ENCODE results near the gene JUNB.
A peak's percentile ranks its signal among the peaks of the same experiment; 100 is the strongest.
"Not testable (repeated sequence)": the region's sequence is repeated elsewhere in the genome, so short reads cannot be mapped to it uniquely, and the experiment has no call there.

Gene JUNB

DNA sequence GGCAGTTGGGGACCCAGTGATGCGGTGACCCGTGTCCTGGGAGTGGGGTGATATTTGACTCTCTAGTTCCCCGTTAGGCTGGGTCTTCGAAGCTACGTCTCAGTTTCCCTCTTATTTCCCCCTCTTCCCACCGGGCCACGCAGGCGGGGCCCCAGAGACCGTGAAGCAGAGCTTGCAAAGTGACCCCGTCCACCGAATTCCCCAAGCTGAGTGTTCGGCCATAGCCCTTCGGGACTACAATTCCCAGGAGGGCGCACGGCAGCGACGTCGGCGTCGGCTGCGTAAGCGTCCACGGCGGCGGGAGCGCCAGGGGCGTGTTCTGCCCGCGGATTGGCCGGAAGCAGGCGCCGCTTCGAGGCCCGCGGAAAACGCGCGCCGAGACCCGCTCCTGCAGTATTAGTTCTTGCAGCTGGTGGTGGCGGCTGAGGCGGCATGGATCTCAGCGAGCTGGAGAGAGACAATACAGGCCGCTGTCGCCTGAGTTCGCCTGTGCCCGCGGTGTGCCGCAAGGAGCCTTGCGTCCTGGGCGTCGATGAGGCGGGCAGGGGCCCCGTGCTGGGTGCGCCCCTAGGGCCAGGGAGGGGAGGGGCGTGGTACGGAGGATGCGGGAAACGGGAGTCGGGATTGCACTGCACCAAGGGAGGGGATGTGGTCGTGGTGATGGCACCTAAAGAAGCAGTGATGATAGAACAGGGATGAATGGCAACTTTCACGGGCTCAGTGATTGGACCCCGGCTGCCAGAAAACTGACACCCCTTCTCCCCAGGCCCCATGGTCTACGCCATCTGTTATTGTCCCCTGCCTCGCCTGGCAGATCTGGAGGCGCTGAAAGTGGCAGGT is 15.2 kb downstream of the JUNB start, which contains the start of gene RNASEH2A:
RNASEH2A (plus strand) TSS at position 343 of the 840 bp plus-strand sequence; CDS start at position 433, 90 bp downstream.
- H3K4me1 ChIP-seq = peaks cover 10% of the 10 kb centered on the region
- H3K79me2 ChIP-seq = peaks cover 1% of the 10 kb centered on the region
- H3K27ac ChIP-seq = peak within 1 kb of the TSS; percentile 32
- peak within 1 kb of the TSS; percentile 93 for H3K4me2 ChIP-seq (ENCODE audit: low read length)
- peak within 1 kb of the TSS; percentile 72 for H3K4me3 ChIP-seq (ENCODE audit: low read depth, low read length)
- H2AFZ ChIP-seq = peak within 1 kb of the TSS; percentile 95
- TF ChIP-seq, protein P1, sequence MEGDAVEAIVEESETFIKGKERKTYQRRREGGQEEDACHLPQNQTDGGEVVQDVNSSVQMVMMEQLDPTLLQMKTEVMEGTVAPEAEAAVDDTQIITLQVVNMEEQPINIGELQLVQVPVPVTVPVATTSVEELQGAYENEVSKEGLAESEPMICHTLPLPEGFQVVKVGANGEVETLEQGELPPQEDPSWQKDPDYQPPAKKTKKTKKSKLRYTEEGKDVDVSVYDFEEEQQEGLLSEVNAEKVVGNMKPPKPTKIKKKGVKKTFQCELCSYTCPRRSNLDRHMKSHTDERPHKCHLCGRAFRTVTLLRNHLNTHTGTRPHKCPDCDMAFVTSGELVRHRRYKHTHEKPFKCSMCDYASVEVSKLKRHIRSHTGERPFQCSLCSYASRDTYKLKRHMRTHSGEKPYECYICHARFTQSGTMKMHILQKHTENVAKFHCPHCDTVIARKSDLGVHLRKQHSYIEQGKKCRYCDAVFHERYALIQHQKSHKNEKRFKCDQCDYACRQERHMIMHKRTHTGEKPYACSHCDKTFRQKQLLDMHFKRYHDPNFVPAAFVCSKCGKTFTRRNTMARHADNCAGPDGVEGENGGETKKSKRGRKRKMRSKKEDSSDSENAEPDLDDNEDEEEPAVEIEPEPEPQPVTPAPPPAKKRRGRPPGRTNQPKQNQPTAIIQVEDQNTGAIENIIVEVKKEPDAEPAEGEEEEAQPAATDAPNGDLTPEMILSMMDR (IDR thresholded peaks at IDR 0.05) = no peak
- peak within 1 kb of the TSS; percentile 24 for H3K9ac ChIP-seq
- no peaks in the 10 kb centered on the region for H3K36me3 ChIP-seq (ENCODE audit: control insufficient read depth, insufficient read depth, low read length)
- no peaks in the 10 kb centered on the region for H3K9me3 ChIP-seq (ENCODE audit: control insufficient read depth, low read length)
- H3K27me3 ChIP-seq (ENCODE audit: control insufficient read depth, insufficient read depth, low read length) = no peaks in the 10 kb centered on the region

DNA sequence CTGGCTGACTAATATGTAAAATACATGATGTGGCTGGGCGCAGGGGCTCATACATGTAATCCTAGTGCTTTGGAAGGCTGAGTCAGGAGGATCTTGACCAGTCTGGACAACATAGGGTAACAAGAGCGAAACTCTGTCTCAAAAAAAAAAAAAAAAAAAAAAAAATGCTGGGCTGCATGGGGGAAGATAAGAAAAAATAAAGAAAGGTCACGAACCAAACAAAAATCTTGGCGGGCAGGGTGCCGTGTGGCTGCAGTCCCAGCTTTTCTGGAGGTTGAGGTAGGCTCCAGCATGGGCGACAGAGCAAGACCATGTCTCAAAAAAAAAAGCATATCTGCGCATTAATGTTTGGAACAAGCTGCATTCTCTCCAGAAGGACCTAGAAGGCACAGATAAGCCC is 23.8 kb downstream of the JUNB start:
- Histone ChIP-seq H3K4me3 (ENCODE audit: low read depth, low read length) (no peak overlapping the region), H3K79me2 (no peaks in the 10 kb centered on the region), H2AFZ (no peak overlapping the region), H3K9ac (no peak overlapping the region), H3K4me2 (ENCODE audit: low read length) (no peak overlapping the region), H3K27me3 (ENCODE audit: control insufficient read depth, insufficient read depth, low read length) (no peaks in the 10 kb centered on the region), H3K36me3 (ENCODE audit: control insufficient read depth, insufficient read depth, low read length) (no peaks in the 10 kb centered on the region), H3K4me1 (no peaks in the 10 kb centered on the region), H3K27ac (no peak overlapping the region), H3K9me3 (ENCODE audit: control insufficient read depth, low read length) (no peaks in the 10 kb centered on the region)
- TF ChIP-seq, protein P1 (IDR thresholded peaks at IDR 0.05) = no peak

DNA sequence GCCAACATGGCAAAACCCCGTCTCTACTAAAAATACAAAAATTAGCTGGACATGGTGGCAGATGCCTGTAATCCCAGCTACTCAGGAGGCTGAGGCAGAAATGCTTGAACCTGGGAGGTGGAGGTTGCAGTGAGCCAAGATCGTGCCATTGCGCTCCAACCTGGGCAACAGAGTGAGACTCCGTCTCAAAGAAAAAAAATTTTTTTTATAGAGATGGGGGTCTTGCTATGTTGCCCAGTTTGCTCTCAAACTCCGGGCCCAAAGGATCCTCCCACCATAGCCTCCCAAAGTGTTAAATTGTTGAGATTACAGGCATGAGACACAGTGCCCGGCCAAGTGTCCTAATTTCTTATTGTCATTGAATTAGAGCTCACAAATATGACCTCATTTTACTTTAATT is 25.9 kb downstream of the JUNB start:
- H2AFZ ChIP-seq; H3K27ac ChIP-seq; H3K27me3 ChIP-seq (ENCODE audit: control insufficient read depth, insufficient read depth, low read length); H3K4me3 ChIP-seq (ENCODE audit: low read depth, low read length); H3K4me1 ChIP-seq; H3K9ac ChIP-seq; H3K4me2 ChIP-seq (ENCODE audit: low read length); H3K36me3 ChIP-seq (ENCODE audit: control insufficient read depth, insufficient read depth, low read length); H3K9me3 ChIP-seq (ENCODE audit: control insufficient read depth, low read length); H3K79me2 ChIP-seq: not testable (repeated sequence)

DNA sequence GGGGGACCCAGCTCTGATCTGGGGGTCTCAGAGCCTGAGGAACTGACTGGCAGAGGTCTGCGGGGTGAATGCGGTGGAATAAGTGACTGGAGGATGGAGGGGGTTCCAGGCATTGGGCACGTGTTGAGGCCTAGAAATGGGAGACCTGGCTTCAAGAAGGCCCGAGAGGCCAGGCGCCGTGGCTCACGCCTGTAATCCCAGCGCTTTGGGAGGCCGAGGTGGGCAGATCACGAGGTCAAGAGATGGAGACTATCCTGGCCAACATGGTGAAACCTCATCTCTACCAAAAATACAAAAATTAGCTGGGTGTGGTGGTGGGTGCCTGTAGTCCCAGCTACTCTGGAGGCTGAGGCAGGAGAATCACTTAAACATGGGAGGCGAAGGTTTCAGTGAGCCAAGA is 26.5 kb downstream of the JUNB start:
- not testable (repeated sequence) for H3K4me2 ChIP-seq (ENCODE audit: low read length); H2AFZ ChIP-seq; H3K27me3 ChIP-seq (ENCODE audit: control insufficient read depth, insufficient read depth, low read length)

DNA sequence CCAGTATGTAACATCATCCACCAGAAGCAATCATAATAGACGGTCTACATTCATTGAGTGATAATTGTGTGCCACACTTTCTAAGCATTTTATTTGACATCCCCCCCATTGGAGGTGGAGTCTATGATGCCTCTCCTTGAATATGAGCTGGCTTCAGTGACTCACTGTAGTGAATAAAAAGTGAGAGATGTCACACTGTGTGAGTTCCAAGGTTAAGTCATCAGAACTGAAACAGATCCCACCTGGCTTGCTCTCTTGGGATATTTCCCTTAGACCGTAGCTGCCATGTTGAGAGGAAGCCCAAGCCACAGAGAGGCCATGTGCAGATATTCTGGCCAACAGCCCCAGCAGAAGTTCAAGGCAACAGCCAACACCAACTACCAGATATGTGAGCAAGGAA is 30.5 kb downstream of the JUNB start:
- no peaks in the 10 kb centered on the region for H3K27me3 ChIP-seq (ENCODE audit: control insufficient read depth, insufficient read depth, low read length)
- H3K79me2 ChIP-seq = no peaks in the 10 kb centered on the region

More for the DNA sequence above, 26.5 kb downstream of the JUNB start:
- H3K27ac ChIP-seq; H3K36me3 ChIP-seq (ENCODE audit: control insufficient read depth, insufficient read depth, low read length); H3K4me1 ChIP-seq; H3K9me3 ChIP-seq (ENCODE audit: control insufficient read depth, low read length); H3K9ac ChIP-seq; H3K79me2 ChIP-seq; H3K4me3 ChIP-seq (ENCODE audit: low read depth, low read length): not testable (repeated sequence)

More for the DNA sequence above, 30.5 kb downstream of the JUNB start:
- Histone ChIP-seq H3K9me3 (ENCODE audit: control insufficient read depth, low read length) (no peaks in the 10 kb centered on the region), H3K4me3 (ENCODE audit: low read depth, low read length) (no peak overlapping the region), H3K9ac (no peak overlapping the region), H3K4me1 (no peaks in the 10 kb centered on the region), H3K36me3 (ENCODE audit: control insufficient read depth, insufficient read depth, low read length) (no peaks in the 10 kb centered on the region), H3K27ac (no peak overlapping the region), H3K4me2 (ENCODE audit: low read length) (no peak overlapping the region), H2AFZ (no peak overlapping the region)
- TF ChIP-seq, protein P1 (IDR thresholded peaks at IDR 0.05) = no peak
